T-helper 9 cell (primary cell): ENCODE measurements around the gene GALK1.
A peak's percentile ranks its signal among the peaks of the same experiment; 100 is the strongest.
"Not testable (repeated sequence)": the region's sequence is repeated elsewhere in the genome, so short reads cannot be mapped to it uniquely, and the experiment has no call there.

Experiments used
- DNase-seq: peaks from one replicate; pipeline ENCODE4 v3.0.0-alpha.2; 2020
- total RNA-seq, 2 donors: gene quantifications; one replicate each; lab custom pipeline; 2026; lab: John Stamatoyannopoulos, UW

Gene GALK1
- total RNA-seq, result 3.9 to 17.1 reads per million in 2 donors

GRCh38 chr17:75764711-75765421 is at the start of gene GALK1:
GALK1 (minus strand) TSS chr17:75765192; CDS start chr17:75765136, 56 bp downstream.
- DNase-seq, result peak; percentile 71

GRCh38 chr17:75814021-75814395 is 49.0 kb upstream of the GALK1 start:
- no peak for DNase-seq

- DNase-seq, result no peak
Observed at GRCh38 chr17:75813081-75814020, 48.4 kb upstream of the GALK1 start.

GRCh38 chr17:75812096-75813013 is 47.4 kb upstream of the GALK1 start:
- no peak for DNase-seq

- DNase-seq, result no peak
Observed at GRCh38 chr17:75811174-75811573, 46.2 kb upstream of the GALK1 start.

- DNase-seq, result not testable (repeated sequence)
Observed at GRCh38 chr17:75810756-75811155, 45.8 kb upstream of the GALK1 start.

GRCh38 chr17:75810216-75810615 is 45.2 kb upstream of the GALK1 start:
- DNase-seq, result no peak

- DNase-seq, result no peak
Observed at GRCh38 chr17:75809631-75810111, 44.7 kb upstream of the GALK1 start.

GRCh38 chr17:75808905-75809621 is 44.1 kb upstream of the GALK1 start:
- no peak for DNase-seq

GRCh38 chr17:75808549-75808904 is 43.5 kb upstream of the GALK1 start:
- no peak for DNase-seq

GRCh38 chr17:75807861-75808260 is 42.9 kb upstream of the GALK1 start:
- no peak for DNase-seq

- DNase-seq, result no peak
Observed at GRCh38 chr17:75806822-75807500, 42.0 kb upstream of the GALK1 start.

- DNase-seq, result no peak
Observed at GRCh38 chr17:75803883-75804282, 38.9 kb upstream of the GALK1 start.

GRCh38 chr17:75799402-75799801 is 34.4 kb upstream of the GALK1 start:
- no peak for DNase-seq

GRCh38 chr17:75795820-75796607 is 31.0 kb upstream of the GALK1 start:
- DNase-seq, result no peak

- DNase-seq, result no peak
Observed at GRCh38 chr17:75793460-75793859, 28.5 kb upstream of the GALK1 start.

- DNase-seq, result no peak
Observed at GRCh38 chr17:75791254-75791653, 26.3 kb upstream of the GALK1 start.

- peak; percentile 86 for DNase-seq
Observed at GRCh38 chr17:75785016-75785890, 20.3 kb upstream of the GALK1 start.

GRCh38 chr17:75784473-75785015 is 19.6 kb upstream of the GALK1 start, which contains the start of gene UNK:
UNK (plus strand) TSS chr17:75784806; CDS start chr17:75784881, 75 bp downstream.
- DNase-seq, result peak; percentile 87
